HTR-8/SVneo (cell line): ENCODE data around the gene HLA-DPA1.
"Not testable (repeated sequence)": the region's sequence is repeated elsewhere in the genome, so short reads cannot be mapped to it uniquely, and the experiment has no call there.

ENCODE experiments used
- DNase-seq: peaks from one replicate; pipeline ENCODE4 v3.0.0; 2011; ENCODE audit warnings: low spot score, mixed read lengths; ENCODE audit not compliant: insufficient read length
- FAIRE-seq: peaks from 2 replicates; lab custom pipeline; 2011; peaks lifted over from hg19 to GRCh38; lab: Jason Lieb, UNC

HLA-DPA1 gene

DNA sequence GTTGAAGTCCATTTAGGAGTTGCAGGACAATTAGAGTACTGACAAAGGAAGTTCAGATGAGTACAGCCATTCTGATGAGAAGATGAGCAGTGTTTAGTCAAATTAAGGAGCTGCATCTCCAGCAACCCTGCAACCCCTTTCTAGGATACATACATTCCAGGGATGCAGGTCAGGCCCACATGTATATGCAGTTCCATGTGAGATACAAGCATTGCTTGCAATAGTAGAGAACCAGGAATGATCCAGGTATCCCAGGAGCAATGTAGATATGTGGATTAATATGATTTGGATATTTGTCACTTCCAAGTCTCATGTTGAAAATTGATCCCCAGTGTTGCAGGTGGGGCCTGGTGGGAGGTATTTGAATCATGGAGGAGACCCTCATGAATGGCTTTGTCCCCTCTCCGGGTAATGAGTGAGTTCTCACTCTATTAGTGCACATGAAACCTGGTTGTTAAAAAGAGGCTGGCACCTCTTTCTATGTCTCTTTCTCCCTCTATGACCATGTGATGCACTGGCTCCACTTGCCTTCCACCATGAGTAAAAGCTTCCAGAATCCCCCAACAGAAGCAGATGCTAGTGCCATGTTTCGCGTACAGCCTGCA lies 6.4 kb downstream of the HLA-DPA1 start:
- no peak for FAIRE-seq

DNA sequence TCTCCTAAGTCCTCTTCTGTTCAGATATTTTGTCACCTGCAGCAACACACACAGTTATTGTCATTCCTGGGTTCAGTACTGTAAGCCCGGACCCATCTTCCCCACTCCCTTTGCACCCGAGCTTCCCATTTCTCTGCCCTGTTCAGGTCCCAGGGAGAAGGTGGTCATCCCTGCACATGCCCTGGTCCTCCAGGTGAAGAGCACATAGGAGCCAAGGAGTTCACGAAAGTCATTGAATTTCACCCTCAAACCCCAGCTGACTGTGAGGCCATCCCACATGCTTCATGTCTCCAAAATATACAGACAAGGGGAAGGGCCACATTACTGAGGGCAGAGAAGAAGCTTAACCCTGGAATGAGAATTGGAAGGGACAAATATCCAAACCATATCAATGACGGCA lies 8.1 kb downstream of the HLA-DPA1 start:
- FAIRE-seq (no peak), DNase-seq (no peak)

More for the DNA sequence above, 6.4 kb downstream of the HLA-DPA1 start:
- DNase-seq: no peak

DNA sequence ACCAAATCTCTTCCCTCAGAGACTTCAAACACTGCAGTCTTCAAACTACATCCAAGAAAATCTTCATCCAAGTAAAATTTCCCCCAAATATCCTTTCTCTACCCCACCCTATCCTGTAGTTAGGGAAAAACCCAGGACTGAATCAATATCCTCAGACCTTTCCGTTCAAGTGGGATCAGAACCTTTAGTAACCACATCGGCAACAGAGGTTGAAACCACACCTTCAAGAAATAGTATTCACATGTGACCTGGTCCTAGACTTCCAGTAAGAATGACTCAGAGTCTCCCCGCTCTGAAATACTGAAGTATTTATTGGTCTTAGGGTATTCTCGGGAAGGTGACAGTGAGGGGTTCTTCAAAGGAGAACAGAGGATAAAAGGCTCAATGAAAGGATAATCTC lies 8.7 kb downstream of the HLA-DPA1 start:
- DNase-seq (no peak), FAIRE-seq (no peak)

DNA sequence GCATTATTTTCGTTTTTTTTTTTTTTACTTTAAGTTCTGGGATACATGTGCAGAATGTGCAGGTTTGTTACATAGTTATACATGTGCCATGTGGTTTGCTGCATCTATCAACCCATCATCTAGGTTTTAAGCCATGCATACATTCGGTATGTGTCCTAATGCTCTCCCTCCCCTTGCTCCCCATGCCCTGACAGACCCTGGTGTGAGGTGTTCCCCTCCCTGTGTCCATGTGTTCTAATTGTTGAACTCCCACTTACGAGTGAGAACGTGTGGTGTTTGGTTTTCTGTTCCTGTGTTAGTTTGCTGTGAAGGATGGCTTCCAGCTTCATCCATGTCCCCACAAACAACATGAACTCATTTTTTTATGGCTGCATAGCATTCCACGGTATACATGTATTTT lies 10.0 kb downstream of the HLA-DPA1 start:
- FAIRE-seq, DNase-seq: not testable (repeated sequence)

DNA sequence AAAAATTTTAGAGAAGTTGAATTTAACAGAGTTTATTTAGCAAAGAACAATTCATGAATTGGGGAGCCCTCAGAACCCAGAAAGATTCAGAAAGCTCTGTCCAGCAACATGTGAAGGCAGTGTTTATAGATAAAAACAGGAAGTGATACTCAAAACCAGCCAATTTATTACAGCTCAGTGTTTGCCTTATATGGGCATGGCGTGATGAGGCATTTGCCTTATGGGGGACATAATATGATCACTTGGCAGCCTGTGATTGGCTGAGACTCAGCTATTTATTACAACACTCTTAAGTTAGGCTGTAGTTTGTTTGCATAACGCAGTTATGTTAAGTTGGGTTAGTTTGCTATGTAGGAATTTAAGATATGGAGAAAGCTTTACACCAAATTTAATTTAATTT lies 11.5 kb downstream of the HLA-DPA1 start:
- no peak for DNase-seq

DNA sequence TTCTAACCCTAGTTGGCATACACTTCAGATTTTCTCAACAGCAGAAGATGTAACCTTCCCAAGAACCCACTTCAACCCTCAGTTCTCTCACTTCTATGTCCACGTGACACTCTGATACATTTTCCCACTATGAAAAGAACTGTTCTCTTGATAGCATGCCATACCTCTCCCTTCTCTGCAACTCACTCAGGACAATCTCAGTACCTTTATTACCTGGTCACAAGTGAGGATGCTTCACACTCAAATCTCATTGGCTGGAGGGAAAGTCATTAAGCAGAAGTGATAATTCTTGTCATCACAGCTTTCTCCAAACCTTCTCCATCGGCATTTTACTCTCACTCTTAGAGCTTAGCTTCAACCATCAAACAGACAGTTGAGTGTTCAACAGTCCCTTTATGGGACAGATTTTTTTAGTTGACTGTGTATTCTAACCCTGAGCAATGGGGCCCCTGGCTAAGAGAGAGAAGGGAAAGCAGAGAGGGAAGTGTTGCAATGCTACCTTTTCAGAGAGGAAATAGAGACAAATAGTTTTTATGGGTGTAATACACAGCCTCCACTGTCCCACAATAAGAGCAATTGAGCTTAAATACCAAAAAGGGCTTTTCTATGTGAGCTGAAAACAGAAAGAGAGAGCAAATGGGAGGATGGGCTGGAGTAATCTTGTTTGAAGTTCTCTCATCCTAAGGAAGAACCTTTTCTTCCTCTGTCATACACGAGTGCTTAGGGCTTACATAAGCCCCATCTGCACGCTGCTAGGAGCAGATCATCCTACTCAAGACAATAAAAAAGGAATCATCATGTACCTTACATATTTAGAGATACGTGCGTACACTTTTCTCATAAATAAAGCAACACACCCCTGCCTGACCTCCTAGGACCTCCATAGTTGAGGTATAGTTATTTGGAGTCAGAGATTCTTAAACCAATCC lies 16.0 kb downstream of the HLA-DPA1 start:
- FAIRE-seq: no peak
- DNase-seq: no peak

More for the DNA sequence above, 11.5 kb downstream of the HLA-DPA1 start:
- peak; percentile 62 for FAIRE-seq

DNA sequence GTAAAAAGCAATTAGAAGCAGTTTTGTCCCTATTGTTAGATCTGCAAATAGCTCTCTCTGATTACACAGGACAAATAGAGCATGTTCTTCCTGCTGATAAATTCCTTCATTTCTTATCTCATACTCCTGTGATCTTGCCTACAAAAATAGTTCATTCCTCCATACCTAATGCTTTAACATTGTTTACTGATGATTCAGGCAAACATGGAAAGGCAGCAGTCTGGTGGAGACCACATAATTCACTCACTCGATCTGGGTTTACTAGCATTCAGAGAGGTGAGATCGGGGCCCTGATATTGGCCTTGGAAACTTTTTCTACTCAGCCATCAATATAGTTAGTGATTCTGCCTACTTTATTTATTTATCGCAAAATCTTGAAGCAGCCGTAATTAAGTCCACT lies 20.2 kb downstream of the HLA-DPA1 start:
- FAIRE-seq: no peak
- no peak for DNase-seq

DNA sequence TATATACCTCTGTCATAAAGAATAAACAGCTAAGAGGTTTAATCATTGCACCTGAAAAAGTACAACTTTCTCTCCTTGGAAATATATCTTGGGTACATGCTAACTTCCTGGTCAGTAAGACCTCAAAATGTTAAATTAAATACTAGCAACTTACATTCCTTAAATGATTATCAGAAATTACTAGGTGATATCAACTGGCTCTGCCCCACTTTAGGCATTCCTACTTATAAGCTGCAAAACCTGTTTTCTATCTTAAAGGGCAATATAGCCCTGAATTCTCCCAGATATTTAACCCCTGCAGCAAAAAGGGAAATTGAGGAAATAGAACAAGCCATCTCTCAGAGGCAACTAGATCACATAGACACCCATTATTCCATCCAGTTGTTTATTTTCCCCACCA lies 20.8 kb downstream of the HLA-DPA1 start:
- no peak for FAIRE-seq
- DNase-seq: no peak

DNA sequence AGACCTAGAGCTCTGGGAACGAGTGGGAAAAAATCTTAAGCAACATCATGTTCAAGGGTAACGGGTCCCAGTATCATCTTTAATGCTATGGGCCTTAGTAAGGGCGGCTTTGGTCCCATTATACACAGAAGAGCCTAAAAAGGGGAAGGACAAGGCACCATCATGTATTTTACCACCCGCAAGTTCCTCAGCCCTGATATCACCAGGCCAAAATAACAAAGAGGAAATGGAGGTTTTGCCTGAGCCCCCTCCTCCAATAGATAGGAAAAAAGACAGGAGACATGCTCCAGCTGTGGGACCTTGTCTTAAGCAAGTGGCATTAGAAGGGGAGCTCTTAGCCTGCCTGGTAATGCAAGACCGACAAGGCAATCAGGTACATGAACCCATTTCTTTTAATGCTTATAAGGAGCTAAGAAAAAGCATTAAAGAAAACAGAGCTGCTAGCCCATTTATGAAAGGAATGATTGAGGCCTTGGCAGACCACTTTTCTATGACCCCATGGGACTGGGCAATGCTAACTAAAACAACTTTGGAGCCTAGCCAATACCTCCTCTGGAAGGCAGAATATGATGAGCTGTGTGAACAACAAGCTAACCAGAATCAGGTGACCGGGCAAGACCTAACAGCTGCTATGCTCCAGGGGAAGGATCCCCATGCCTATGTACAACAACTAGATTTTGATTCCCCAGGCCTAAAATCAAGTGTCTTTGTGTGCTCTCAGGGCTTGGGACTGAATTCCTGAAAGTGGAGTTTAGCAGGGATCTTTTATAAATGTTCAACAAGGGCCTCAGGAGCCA lies 23.2 kb downstream of the HLA-DPA1 start:
- DNase-seq (no peak), FAIRE-seq (no peak)

DNA sequence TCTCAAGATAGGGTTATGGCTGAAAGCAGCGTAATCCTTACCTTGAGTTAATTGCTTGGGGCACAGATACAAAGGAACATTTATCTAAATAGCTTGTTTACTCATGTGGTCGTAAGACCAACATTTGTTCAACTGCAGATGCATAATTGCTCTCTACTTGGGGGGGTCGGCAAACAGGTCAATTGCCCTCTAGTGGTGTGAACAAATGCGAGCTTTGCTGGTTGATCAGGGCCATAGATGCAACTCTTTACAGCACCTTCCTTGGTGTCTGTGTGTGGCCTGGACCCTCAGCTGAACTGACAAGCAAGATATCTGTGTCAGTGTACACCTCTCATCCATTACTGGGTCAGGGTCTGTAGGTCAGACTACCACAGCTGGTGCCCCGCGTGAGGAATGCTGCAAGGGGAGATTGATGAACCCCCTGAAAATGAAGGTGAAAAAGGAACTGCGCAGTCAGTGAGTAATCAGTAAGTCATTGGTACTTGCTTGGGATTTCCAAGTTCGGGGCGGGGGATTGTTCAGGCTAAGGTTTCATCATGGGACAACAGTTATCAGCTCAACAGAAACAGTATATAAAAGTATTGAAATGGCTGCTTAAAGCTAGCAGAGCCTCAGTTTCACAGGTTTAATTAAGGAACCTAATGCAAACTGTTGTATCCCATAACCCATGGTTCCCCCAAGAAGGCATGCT lies 24.0 kb downstream of the HLA-DPA1 start:
- DNase-seq: no peak
- peak; percentile 31 for FAIRE-seq

DNA sequence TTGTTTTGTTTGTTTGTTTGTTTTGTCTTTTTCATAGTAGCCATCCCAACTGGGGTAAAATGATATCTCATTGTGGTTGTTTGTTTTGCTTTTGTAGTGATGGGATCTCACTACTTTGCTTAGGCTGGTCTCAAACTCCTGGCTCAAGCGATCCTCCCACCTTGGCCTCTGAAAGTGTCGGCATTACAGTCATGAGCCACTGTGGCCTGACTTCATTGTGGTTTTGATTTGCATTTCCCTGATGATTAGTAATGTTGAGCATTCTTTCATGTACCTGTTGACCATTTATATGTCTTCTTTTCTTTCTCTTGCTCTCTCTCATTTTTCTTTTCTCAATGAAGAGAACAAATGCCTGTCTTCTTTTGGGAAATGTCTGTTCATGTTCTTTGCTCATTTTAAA lies 33.3 kb downstream of the HLA-DPA1 start:
- FAIRE-seq: no peak
- DNase-seq: no peak

DNA sequence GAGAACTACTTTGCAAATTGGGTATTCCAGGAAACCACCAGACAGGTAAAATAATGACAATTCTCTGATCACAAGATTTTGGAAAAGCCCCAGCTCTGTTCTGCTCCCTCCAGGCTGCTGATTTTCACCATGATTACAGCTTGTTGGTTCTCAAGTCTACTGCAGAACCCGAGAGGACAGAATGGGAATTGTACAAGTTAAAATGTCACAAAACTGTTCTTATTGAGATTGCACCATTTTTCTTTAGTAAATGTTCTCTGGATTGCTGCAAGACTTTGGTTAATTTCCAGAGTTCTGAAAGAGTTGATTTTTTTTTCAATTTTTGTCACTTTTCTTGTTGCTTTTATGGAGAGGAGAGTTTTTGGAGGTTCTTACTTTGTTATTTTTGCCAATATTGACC lies 36.9 kb downstream of the HLA-DPA1 start:
- FAIRE-seq: no peak
- no peak for DNase-seq

DNA sequence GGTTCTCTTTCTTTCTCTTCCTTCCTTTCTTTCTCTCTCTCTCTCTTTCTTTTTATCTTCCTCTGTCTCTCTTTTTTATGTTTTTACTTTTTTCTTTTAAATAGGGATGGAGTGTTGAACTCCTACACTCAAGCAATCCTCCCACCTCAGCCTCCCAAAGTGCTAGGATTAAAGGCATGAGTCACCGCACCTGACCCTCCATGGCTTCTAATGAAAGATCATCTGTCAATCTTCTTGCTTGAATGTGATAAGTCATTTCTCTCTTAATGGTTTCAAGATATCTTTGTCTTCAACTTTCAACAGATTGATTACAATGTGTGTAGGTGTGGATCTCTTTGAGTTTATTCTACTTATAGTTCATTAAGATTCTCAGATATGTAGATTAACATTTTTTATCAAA lies 38.9 kb downstream of the HLA-DPA1 start:
- FAIRE-seq (no peak), DNase-seq (no peak)

DNA sequence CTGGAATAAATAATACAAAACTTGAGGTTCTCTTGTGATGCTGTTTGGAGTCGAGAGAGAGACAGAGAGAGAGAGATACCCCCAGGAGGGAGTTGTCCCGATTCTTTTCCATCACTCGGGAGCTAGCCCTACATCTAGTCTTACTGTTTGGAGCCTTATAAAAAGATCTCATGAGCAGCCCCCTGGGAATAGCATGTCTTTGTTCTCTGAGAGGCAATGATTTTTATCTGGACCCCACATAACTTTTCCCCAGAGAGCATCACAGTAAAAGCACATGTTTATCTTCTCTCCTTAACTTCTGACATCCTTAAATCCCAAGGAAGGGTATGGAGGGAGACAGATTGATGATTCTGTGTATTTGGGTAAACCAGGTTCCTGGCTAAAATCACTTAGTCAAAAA lies 43.2 kb downstream of the HLA-DPA1 start:
- no peak for FAIRE-seq
- DNase-seq: no peak

DNA sequence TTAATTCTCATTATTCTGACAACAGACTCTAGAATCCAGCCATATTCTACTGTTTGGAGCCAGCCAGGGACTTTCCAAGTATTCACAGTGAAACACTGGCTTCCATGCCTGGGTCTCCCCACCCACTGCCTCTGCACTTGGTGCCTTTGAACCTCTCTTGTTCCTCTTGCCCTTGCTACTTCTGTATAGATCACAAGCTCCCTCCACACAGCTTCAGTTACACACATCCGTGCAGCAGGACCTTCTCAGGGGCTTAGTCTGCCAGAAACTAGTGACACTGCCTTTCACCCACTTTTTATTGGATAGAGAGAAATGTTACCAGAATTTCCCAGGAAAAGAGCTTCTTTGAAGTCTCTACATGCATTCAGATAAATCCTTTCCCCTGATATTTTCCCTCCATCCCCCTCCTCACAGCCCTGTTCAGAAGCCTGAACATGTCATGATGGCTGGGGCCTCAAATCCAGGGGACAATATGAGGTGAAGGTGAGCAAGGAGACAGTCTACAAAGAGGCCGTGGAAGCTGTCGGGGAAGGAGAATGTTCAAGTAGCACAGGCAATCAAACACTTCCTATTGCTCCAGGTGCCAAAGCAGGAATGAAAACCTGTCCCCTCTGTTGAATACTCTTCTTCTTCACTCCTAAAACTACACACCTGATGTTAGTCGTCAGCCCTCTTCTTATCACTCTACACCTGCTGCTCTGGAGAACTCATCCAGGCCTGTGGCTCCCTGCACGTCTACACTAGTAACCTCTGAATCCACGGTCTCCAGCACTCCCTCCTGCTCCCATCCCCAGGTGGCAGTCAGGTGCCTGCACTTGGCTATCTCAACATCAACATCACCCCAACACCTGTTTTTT lies 43.9 kb downstream of the HLA-DPA1 start:
- no peak for FAIRE-seq
- DNase-seq: no peak

DNA sequence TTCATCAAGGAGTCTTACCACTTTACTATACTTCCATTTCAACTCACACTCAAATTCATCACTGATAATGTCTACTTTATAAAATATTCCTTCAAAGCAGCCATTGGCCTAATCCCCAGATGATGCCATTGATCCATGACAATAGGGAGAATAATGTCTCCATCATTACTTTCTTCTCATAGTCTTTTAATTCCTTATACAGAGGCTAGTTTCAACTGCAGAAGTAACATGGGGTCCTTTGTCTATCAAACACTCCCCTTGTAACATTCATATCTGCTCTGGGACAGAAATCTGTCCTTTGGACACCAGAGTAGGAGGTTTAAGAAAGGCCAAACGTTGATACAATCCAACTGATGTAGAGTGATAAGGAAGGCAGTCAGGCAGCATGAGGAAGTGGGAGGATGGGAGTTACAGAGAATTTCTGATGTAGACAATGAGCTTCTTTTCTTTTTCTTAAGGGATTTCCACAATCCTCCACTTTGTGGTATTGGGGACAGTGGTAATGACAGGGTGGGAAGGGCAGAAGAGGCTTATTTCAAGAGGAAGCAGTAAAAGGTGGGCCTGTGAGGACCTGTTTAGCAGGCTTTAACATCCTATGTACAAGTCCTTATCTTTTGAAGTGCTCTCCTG lies 45.1 kb downstream of the HLA-DPA1 start:
- FAIRE-seq: no peak
- DNase-seq: no peak

DNA sequence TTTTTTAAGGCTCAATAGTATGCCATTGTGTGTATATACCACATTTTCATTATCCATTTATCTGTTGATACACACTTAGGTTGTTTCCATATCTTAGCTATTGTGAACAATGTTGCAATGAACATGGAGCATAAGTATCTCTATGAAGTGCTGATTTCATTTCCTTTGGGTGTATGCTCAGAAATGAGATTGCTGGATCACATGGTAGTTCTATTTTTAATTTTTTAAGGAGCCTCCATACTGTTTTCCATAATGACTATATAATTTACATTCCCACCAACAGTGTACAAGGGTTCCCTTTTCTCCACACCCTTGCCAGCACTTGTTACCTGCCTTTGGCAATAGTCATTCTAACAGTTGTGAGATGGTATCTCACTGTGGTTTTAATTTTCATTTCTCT lies 48.9 kb downstream of the HLA-DPA1 start:
- FAIRE-seq (no peak), DNase-seq (no peak)

DNA sequence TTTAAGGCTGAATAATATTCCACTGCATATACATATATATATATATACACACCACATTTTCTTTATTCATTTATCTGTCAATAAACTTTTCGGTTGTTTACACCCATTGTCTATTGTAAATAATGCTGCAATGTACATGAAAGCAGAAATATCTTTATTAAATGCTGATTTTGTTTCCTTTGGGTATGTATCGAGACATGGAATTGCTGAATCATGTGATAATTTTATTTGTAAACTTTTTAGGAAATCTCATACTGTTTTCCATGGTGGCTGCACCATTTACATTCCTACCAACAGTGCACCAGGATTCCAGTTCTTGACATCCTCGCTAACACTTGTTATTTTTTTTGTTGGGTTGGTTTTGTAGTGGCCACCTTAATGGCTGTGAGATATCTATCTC lies 49.9 kb downstream of the HLA-DPA1 start:
- DNase-seq (no peak), FAIRE-seq (no peak)

DNA sequence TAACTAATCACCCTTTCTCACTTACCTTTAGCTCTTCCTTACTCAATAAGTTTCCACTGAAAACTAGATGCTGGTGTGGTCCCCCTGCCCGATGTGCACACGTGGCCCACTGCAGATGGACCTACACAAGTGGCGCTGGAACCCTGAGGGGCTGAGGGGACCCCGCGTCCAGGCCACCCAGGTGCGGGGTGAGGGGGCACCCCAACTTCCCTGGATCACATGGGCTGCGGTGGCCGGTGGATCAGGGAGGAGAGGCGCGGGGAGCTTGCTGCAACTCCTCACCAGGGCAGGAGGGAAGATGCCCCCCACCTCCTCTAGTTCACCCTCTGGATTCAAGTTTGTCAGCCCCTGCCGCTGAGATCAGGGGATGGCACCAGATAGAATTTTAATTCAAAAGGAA lies 51.5 kb downstream of the HLA-DPA1 start:
- FAIRE-seq (no peak), DNase-seq (no peak)
